Smooth muscle cell (in vitro differentiated cells): ENCODE data around the gene ATP8B4. TPM values are rescaled to one million over a fixed set of nuclear protein-coding genes. Genes with fewer than 3 reads are reported as not detected.

Experiments used
- DNase-seq: peaks from one replicate; lab custom pipeline; 2025; ENCODE audit not compliant: unreplicated experiment; lab: John Stamatoyannopoulos, UW
- H2AFZ ChIP-seq: fragments of 200-600 bp; sonication (generic); 2 replicates; pipeline ENCODE4 v1.6.0; 2016; ENCODE audit warnings: antibody characterized with exemption, low read depth, mild to moderate bottlenecking
- H3F3A ChIP-seq: fragments of 200-600 bp; sonication (generic); 2 replicates; pipeline ENCODE4 v1.6.0; 2017; ENCODE audit warnings: antibody characterized with exemption, low read depth
- H3K27ac ChIP-seq: fragments of 200-600 bp; sonication (generic); 2 replicates; pipeline ENCODE4 v1.5.1; 2016; ENCODE audit warnings: low read depth, mild to moderate bottlenecking
- H3K27me3 ChIP-seq: fragments of 200-600 bp; sonication (generic); 2 replicates; pipeline ENCODE4 v1.6.1; 2016; ENCODE audit warnings: low read depth, mild to moderate bottlenecking
- H3K36me3 ChIP-seq: fragments of 200-600 bp; sonication (generic); 2 replicates; pipeline ENCODE4 v1.5.1; 2016; ENCODE audit warnings: low read depth
- H3K4me1 ChIP-seq: fragments of 200-600 bp; sonication (generic); 2 replicates; pipeline ENCODE4 v1.5.1; 2016; ENCODE audit warnings: low read depth
- H3K4me2 ChIP-seq: fragments of 200-600 bp; sonication (generic); 2 replicates; pipeline ENCODE4 v1.6.0; 2016; ENCODE audit warnings: mild to moderate bottlenecking
- H3K4me3 ChIP-seq: fragments of 200-600 bp; sonication (generic); 2 replicates; pipeline ENCODE4 v1.5.1; 2016; ENCODE audit warnings: mild to moderate bottlenecking
- H3K79me2 ChIP-seq: fragments of 200-600 bp; sonication (generic); 2 replicates; pipeline ENCODE4 v1.6.0; 2016; ENCODE audit warnings: low read depth, mild to moderate bottlenecking
- H3K9ac ChIP-seq: fragments of 200-600 bp; sonication (generic); 2 replicates; pipeline ENCODE4 v1.6.0; 2016; ENCODE audit warnings: low read depth
- H3K9me3 ChIP-seq: fragments of 200-600 bp; sonication (generic); replicated peaks from 2 replicates; pipeline ENCODE4 v1.5.1; 2016; ENCODE audit warnings: low read depth
- H4K20me1 ChIP-seq: fragments of 200-600 bp; sonication (generic); 2 replicates; pipeline ENCODE4 v1.6.0; 2016; ENCODE audit warnings: low read depth
- WGBS: methylation state at CpG from one replicate; pipeline ENCODE4 v1.1.7; 2016; ENCODE audit warnings: low lambda C conversion rate; 5-methylcytosine and 5-hydroxymethylcytosine counted together
- polyA plus RNA-seq: library from polyadenylated mRNA; unstranded; fragments of >200 nt; fragmentation: Nextera tagmentation; extraction: Ambion mirVana; gene quantifications from 2 replicates; pipeline ENCODE4 v1.2.1, GENCODE V29; 2016
- total RNA-seq: library from RNA; depleted of rRNA; stranded (reverse); fragments of >200 nt; gene quantifications from 2 replicates; pipeline ENCODE4 v1.2.3, GENCODE V29; 2014
- TF ChIP-seq, protein P1 (sequence below): fragments of 200-600 bp; sonication (generic); IDR thresholded peaks from 2 replicates; pipeline ENCODE4 v1.5.1; 2017; ENCODE audit warnings: borderline replicate concordance, mild to moderate bottlenecking, antibody characterized with exemption; ENCODE audit not compliant: insufficient read depth, poor library complexity, severe bottlenecking

Gene ATP8B4, protein sequence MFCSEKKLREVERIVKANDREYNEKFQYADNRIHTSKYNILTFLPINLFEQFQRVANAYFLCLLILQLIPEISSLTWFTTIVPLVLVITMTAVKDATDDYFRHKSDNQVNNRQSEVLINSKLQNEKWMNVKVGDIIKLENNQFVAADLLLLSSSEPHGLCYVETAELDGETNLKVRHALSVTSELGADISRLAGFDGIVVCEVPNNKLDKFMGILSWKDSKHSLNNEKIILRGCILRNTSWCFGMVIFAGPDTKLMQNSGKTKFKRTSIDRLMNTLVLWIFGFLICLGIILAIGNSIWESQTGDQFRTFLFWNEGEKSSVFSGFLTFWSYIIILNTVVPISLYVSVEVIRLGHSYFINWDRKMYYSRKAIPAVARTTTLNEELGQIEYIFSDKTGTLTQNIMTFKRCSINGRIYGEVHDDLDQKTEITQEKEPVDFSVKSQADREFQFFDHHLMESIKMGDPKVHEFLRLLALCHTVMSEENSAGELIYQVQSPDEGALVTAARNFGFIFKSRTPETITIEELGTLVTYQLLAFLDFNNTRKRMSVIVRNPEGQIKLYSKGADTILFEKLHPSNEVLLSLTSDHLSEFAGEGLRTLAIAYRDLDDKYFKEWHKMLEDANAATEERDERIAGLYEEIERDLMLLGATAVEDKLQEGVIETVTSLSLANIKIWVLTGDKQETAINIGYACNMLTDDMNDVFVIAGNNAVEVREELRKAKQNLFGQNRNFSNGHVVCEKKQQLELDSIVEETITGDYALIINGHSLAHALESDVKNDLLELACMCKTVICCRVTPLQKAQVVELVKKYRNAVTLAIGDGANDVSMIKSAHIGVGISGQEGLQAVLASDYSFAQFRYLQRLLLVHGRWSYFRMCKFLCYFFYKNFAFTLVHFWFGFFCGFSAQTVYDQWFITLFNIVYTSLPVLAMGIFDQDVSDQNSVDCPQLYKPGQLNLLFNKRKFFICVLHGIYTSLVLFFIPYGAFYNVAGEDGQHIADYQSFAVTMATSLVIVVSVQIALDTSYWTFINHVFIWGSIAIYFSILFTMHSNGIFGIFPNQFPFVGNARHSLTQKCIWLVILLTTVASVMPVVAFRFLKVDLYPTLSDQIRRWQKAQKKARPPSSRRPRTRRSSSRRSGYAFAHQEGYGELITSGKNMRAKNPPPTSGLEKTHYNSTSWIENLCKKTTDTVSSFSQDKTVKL
- total RNA-seq: 60.5 and 63.9 TPM in 2 replicates
- polyA plus RNA-seq: 21.7 and 25.5 TPM in 2 replicates

DNA sequence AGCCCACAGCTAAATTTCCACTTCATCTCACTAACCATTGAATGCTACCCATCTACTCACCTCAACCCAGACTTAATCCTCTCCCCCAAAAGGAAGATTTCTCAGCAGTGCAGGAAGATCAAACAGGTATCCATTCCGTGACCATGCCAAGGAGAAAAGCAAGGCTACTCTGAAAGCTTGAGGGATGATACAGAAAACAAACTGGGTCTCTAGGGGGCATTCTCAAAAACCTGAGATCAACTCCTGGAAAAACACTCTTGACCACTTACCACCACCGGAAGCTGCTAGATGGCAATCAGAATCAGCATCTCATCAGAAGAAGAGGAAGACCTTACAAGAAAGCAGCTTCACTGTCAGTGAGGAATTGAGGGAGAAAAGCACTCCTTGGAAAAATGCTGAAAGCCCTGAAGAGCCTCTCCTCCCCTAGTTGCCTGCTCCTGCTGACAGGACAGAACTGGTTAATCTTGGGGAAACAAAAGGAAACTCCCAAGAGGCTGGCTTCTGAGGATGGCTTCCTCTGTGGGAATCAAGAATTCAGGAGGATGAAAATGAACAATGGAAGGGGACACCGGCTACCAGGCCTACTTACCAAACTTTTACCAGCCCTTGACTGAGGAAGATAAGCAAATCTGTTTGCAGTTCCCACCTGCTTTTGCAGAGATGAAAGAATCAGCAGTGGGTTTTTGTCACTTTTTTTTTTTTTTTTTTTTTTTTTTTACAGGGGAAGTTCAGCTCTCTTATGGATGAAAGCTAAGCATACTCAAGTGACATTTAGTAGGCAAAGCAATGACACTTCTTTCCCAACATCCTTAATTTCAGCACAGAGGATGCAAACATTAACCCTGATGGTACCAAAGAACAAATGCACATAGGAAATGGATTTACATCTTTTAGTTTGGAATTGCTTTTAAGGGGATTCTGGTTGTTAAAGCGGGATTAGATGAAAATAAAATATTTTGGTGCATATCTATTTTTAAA, at the start of gene ATP8B4:
Gene ATP8B4 (minus strand): TSS at position 171 of the 978 bp plus-strand sequence. CDS start 12,267 bp downstream, outside the sequence.
- Histone ChIP-seq H3K27ac (no peak within 1 kb of the TSS), H4K20me1 (no peaks in the 10 kb centered on the region), H2AFZ (peak within 1 kb of the TSS; percentile 84), H3K9me3 (no peaks in the 10 kb centered on the region), H3K27me3 (no peaks in the 10 kb centered on the region), H3K79me2 (no peaks in the 10 kb centered on the region), H3F3A (no peaks in the 10 kb centered on the region), H3K36me3 (no peaks in the 10 kb centered on the region), H3K4me3 (no peak within 1 kb of the TSS), H3K9ac (no peak within 1 kb of the TSS), H3K4me2 (no peak within 1 kb of the TSS), H3K4me1 (peaks cover 17% of the 10 kb centered on the region)
- no peak for DNase-seq
- WGBS: 74% methylated on average over 4 of the region's 4 CpGs
- TF ChIP-seq, protein P1, sequence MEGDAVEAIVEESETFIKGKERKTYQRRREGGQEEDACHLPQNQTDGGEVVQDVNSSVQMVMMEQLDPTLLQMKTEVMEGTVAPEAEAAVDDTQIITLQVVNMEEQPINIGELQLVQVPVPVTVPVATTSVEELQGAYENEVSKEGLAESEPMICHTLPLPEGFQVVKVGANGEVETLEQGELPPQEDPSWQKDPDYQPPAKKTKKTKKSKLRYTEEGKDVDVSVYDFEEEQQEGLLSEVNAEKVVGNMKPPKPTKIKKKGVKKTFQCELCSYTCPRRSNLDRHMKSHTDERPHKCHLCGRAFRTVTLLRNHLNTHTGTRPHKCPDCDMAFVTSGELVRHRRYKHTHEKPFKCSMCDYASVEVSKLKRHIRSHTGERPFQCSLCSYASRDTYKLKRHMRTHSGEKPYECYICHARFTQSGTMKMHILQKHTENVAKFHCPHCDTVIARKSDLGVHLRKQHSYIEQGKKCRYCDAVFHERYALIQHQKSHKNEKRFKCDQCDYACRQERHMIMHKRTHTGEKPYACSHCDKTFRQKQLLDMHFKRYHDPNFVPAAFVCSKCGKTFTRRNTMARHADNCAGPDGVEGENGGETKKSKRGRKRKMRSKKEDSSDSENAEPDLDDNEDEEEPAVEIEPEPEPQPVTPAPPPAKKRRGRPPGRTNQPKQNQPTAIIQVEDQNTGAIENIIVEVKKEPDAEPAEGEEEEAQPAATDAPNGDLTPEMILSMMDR: no peak

DNA sequence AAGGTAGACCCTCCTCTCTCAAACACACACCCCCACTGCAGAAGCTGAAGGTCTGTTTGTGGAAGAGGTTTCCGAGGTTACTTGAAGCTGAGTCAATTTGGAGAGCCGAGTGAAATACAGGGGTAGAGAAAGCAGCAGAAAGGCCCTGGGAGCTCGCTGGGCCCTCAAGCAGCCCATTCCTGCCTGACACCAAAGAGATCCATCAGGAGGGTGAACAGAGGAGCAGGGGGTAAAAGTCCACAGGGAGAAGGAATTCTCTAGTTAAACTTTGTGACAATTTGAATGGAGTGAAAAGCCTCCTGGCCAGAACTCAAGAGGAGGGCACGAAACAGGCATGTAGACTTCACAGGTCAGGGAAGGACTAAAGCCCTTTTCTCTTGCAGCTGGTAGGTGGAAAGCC, 49.3 kb upstream of the ATP8B4 start:
- Histone ChIP-seq H2AFZ (no peak overlapping the region), H3K27ac (no peak overlapping the region)

DNA sequence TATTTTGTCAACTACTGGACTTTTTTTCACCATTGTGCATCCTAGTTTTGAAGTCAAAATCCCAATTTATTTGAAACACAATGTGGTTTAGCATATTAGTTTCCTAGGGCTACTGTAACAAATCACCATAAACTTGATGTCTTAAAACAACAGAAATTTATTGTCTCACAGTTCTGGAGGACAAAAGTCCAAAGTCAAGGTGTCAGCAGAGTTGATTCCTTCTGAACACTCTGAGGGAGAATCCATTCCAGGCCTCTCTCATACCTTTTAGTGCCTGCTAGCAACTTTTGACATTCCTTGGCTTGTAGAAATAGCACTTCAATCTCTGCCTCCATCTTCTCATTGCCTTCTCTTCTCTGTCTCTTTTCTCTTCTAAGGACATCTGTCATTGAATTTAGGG, 48.1 kb upstream of the ATP8B4 start:
- H3K79me2 ChIP-seq: no peaks in the 10 kb centered on the region
- H3F3A ChIP-seq: no peaks in the 10 kb centered on the region
- no peaks in the 10 kb centered on the region for H3K27me3 ChIP-seq
- H4K20me1 ChIP-seq: no peaks in the 10 kb centered on the region
- no peak overlapping the region for H3K4me3 ChIP-seq
- no peak for DNase-seq
- TF ChIP-seq, protein P1: no peak
- no peak overlapping the region for H3K4me2 ChIP-seq
- H3K9me3 ChIP-seq: no peaks in the 10 kb centered on the region
- peak overlapping the region; percentile 56 for H3K27ac ChIP-seq
- no peak overlapping the region for H2AFZ ChIP-seq
- no peaks in the 10 kb centered on the region for H3K36me3 ChIP-seq
- H3K4me1 ChIP-seq: no peaks in the 10 kb centered on the region
- no peak overlapping the region for H3K9ac ChIP-seq

More for the DNA sequence above, 49.3 kb upstream of the ATP8B4 start:
- Histone ChIP-seq H3K27me3 (no peaks in the 10 kb centered on the region), H3K4me2 (no peak overlapping the region), H3K9ac (no peak overlapping the region), H3K4me1 (no peaks in the 10 kb centered on the region), H3K9me3 (no peaks in the 10 kb centered on the region), H3K79me2 (no peaks in the 10 kb centered on the region), H3F3A (no peaks in the 10 kb centered on the region), H4K20me1 (no peaks in the 10 kb centered on the region), H3K36me3 (no peaks in the 10 kb centered on the region), H3K4me3 (no peak overlapping the region)
- 92% methylated on average over 4 of the region's 4 CpGs for WGBS
- no peak for DNase-seq
- TF ChIP-seq, protein P1: no peak
